ENCODE measurements around the gene RAB19. TPM values are rescaled to one million over a fixed set of nuclear protein-coding genes. Genes with fewer than 3 reads are reported as not detected.
A peak's percentile ranks its signal among the peaks of the same experiment; 100 is the strongest.
"Not testable (repeated sequence)": the region's sequence is repeated elsewhere in the genome, so short reads cannot be mapped to it uniquely, and the experiment has no call there.

RAB19 gene
- total RNA-seq, 2 experiments from 2014 or later: 11.3 to 12.8 TPM

GRCh38 chr7:140400381-140400780 lies 3.5 kb upstream of the RAB19 start:
- intact Hi-C loops (cut with DNase I, micrococcal nuclease): loop anchor here (5.0 to 10.0 kb wide), 4 partner anchors 37 to 524 kb away; partner anchors contain the start of genes BRAF (in 1 of the 2) and MKRN1 (in 1 of the 2)
- Mint-ChIP-seq H3K9me3 (ENCODE audit: low read depth) (no peaks in the 10 kb centered on the region), H3K27ac (no peak overlapping the region), H3K4me3 (no peak overlapping the region), H3K27me3 (no peaks in the 10 kb centered on the region), H3K36me3 (ENCODE audit: low read depth) (peaks cover 13% of the 10 kb centered on the region), H3K4me1 (peaks cover 53% of the 10 kb centered on the region)
- CTCF ChIA-PET: no interaction called here
- no peak for ATAC-seq
- POLR2A ChIA-PET: interaction anchor here (0.6 kb wide), 1 partner anchor 11 kb away, joined by 3 read pairs; no protein-coding TSS in a partner anchor
- no peak for DNase-seq

DNA sequence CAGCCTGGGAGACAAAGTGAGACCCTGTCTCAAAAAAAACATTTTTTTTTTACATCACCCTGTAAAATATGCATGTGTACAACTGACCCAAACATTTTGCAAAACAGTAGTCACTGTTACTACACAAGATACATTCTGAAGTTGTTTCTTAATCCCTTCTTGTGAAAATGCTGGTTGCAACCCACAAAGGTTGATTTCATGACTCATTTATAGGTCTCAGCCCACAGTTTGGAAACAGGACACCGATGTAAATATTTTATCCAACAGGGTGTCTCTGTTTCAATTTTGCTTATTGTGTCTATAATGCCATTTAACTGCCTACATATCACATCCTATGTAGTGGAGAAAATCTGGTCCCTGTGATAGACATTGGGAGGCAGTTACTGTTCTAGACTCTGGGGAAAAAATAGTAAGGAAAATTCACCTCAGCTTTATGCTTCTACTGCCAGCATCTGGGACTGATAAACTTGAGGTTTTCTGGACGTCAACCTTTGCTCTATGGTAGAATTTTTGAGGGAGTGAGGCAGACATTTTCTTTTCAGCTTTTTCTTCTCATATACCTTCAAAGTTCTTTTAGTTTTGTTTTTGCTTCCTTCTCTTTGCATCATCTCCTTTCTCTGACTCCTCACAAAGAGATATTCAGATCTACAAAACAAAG lies 1.6 kb upstream of the RAB19 start:
- Mint-ChIP-seq H3K4me3 (peak overlapping the region; percentile 90), H3K27ac (peak overlapping the region; percentile 84), H3K27me3 (no peaks in the 10 kb centered on the region), H3K36me3 (ENCODE audit: low read depth) (peaks cover 8% of the 10 kb centered on the region), H3K4me1 (peaks cover 42% of the 10 kb centered on the region), H3K9me3 (ENCODE audit: low read depth) (no peaks in the 10 kb centered on the region)
- DNase-seq (no peak), ATAC-seq (peak; percentile 39)
- CTCF ChIA-PET: interaction anchor here (0.8 kb wide), 1 partner anchor 49 kb away, joined by 3 read pairs; no protein-coding TSS in a partner anchor
- intact Hi-C loops (cut with DNase I, micrococcal nuclease): loop anchor here (1.0 to 10.0 kb wide), 8 partner anchors 22 to 522 kb away; partner anchors contain the start of genes BRAF (in 1 of the 2) and MKRN1 (in 1 of the 2)
- POLR2A ChIA-PET: interaction anchor here (0.6 to 2.7 kb wide), 2 partner anchors 26 to 1935 kb away, joined by 3 to 19 read pairs; no protein-coding TSS in a partner anchor

- Mint-ChIP-seq H3K4me1 (peaks cover 35% of the 10 kb centered on the region), H3K27ac (peak overlapping the region; percentile 97), H3K4me3 (peak overlapping the region; percentile 90), H3K9me3 (ENCODE audit: low read depth) (no peaks in the 10 kb centered on the region), H3K36me3 (ENCODE audit: low read depth) (peaks cover 9% of the 10 kb centered on the region), H3K27me3 (no peaks in the 10 kb centered on the region)
- ChIA-PET CTCF (interaction anchor here (1.1 kb wide), 1 partner anchor 29 kb away, joined by 3 read pairs; no protein-coding TSS in a partner anchor), POLR2A (interaction anchor here (2.7 kb wide), 1 partner anchor 28 kb away, joined by 19 read pairs; no protein-coding TSS in a partner anchor)
- no peak for ATAC-seq
- intact Hi-C loops (cut with DNase I, micrococcal nuclease): loop anchor here (5.0 to 10.0 kb wide), 4 partner anchors 33 to 520 kb away; partner anchors contain the start of genes BRAF (in 1 of the 2) and MKRN1 (in 1 of the 2)
- no peak for DNase-seq
These were observed 757 bp downstream of the RAB19 start for GRCh38 chr7:140404565-140405065.

GRCh38 chr7:140415361-140415760 lies 11.5 kb downstream of the RAB19 start:
- Mint-ChIP-seq H3K4me1 (peaks cover 2% of the 10 kb centered on the region), H3K27ac (no peak overlapping the region), H3K27me3 (no peaks in the 10 kb centered on the region), H3K4me3 (no peak overlapping the region), H3K9me3 (ENCODE audit: low read depth) (no peaks in the 10 kb centered on the region), H3K36me3 (ENCODE audit: low read depth) (peaks cover 17% of the 10 kb centered on the region)
- POLR2A ChIA-PET: no interaction called here
- DNase-seq (no peak), ATAC-seq (no peak)
- CTCF ChIA-PET: no interaction called here
- intact Hi-C loops (cut with DNase I, micrococcal nuclease): no loop called here

- H3K4me3 Mint-ChIP-seq; POLR2A ChIA-PET; H3K4me1 Mint-ChIP-seq; DNase-seq; ATAC-seq; H3K27ac Mint-ChIP-seq; intact Hi-C loops (cut with DNase I, micrococcal nuclease); H3K27me3 Mint-ChIP-seq; H3K9me3 Mint-ChIP-seq (ENCODE audit: low read depth): not testable (repeated sequence)
- H3K36me3 Mint-ChIP-seq (ENCODE audit: low read depth): peaks cover 16% of the 10 kb centered on the region
- CTCF ChIA-PET: interaction anchor here (0.6 to 1.0 kb wide), 2 partner anchors 9 to 60 kb away, joined by 3 to 4 read pairs; no protein-coding TSS in a partner anchor
These were observed 12.0 kb downstream of the RAB19 start for GRCh38 chr7:140415816-140416215.

GRCh38 chr7:140416560-140416959 lies 12.7 kb downstream of the RAB19 start:
- CTCF ChIA-PET: interaction anchor here (1.0 kb wide), 1 partner anchor 8 kb away, joined by 4 read pairs; no protein-coding TSS in a partner anchor
- intact Hi-C loops (cut with DNase I, micrococcal nuclease): no loop called here
- peaks cover 13% of the 10 kb centered on the region for H3K36me3 Mint-ChIP-seq (ENCODE audit: low read depth)
- no peak overlapping the region for H3K27ac Mint-ChIP-seq
- no peak overlapping the region for H3K4me3 Mint-ChIP-seq
- H3K9me3 Mint-ChIP-seq (ENCODE audit: low read depth): no peaks in the 10 kb centered on the region
- no peak for ATAC-seq
- POLR2A ChIA-PET: interaction anchor here (0.6 to 0.7 kb wide), 2 partner anchors 39 to 281 kb away, joined by 3 to 11 read pairs; no protein-coding TSS in a partner anchor
- H3K27me3 Mint-ChIP-seq: no peaks in the 10 kb centered on the region
- H3K4me1 Mint-ChIP-seq: peaks cover 2% of the 10 kb centered on the region
- DNase-seq: no peak

- Mint-ChIP-seq H3K9me3 (ENCODE audit: low read depth) (no peaks in the 10 kb centered on the region), H3K27ac (no peak overlapping the region), H3K4me3 (no peak overlapping the region), H3K36me3 (ENCODE audit: low read depth) (peaks cover 12% of the 10 kb centered on the region), H3K27me3 (no peaks in the 10 kb centered on the region), H3K4me1 (peaks cover 2% of the 10 kb centered on the region)
- intact Hi-C loops (cut with DNase I, micrococcal nuclease): no loop called here
- ChIA-PET POLR2A (interaction anchor here (0.6 kb wide), 2 partner anchors 131 to 430 kb away, joined by 3 to 8 read pairs; no protein-coding TSS in a partner anchor), CTCF (interaction anchor here (0.6 to 1.3 kb wide), 4 partner anchors 23 to 106 kb away, joined by 3 to 5 read pairs (median 4); no protein-coding TSS in a partner anchor)
- ATAC-seq: no peak
- no peak for DNase-seq
These were observed 13.7 kb downstream of the RAB19 start for GRCh38 chr7:140417456-140418155.

GRCh38 chr7:140418156-140418472 lies 14.3 kb downstream of the RAB19 start:
- H3K4me1 Mint-ChIP-seq; H3K4me3 Mint-ChIP-seq; ATAC-seq; H3K27ac Mint-ChIP-seq; H3K27me3 Mint-ChIP-seq; H3K36me3 Mint-ChIP-seq (ENCODE audit: low read depth); intact Hi-C loops (cut with DNase I, micrococcal nuclease); H3K9me3 Mint-ChIP-seq (ENCODE audit: low read depth); DNase-seq: not testable (repeated sequence)
- ChIA-PET POLR2A (interaction anchor here (0.6 kb wide), 1 partner anchor 130 kb away, joined by 8 read pairs; no protein-coding TSS in a partner anchor), CTCF (interaction anchor here (0.9 to 1.3 kb wide), 3 partner anchors 22 to 32 kb away, joined by 3 to 5 read pairs (median 4); no protein-coding TSS in a partner anchor)

DNA sequence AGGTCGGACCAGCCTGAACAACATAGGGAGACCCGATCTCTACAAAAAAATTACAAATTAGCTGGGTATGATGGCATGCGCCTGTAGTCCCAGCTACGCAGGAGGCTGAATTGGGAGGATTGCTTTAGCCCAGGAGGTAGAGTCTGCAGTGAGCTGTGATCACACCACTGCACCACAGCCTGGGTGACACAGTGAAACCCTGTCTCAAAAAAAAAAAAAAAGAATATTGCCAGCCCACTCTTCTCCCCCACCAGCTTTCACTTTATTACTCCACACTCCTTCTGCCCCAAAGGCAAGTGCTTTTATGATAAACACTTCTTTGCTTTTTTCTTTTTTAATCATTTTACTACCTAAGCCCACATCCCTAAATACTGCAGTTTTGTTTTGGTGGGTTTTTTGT lies 14.8 kb downstream of the RAB19 start:
- ChIA-PET CTCF (interaction anchor here (0.9 to 1.3 kb wide), 2 partner anchors 22 to 31 kb away, joined by 3 to 5 read pairs; no protein-coding TSS in a partner anchor), POLR2A (no interaction called here)
- Mint-ChIP-seq H3K4me3 (no peak overlapping the region), H3K9me3 (ENCODE audit: low read depth) (no peaks in the 10 kb centered on the region), H3K27me3 (no peaks in the 10 kb centered on the region), H3K36me3 (ENCODE audit: low read depth) (peaks cover 10% of the 10 kb centered on the region), H3K4me1 (peaks cover 2% of the 10 kb centered on the region), H3K27ac (no peak overlapping the region)
- intact Hi-C loops (cut with DNase I, micrococcal nuclease): no loop called here
- DNase-seq: no peak
- ATAC-seq: no peak

DNA sequence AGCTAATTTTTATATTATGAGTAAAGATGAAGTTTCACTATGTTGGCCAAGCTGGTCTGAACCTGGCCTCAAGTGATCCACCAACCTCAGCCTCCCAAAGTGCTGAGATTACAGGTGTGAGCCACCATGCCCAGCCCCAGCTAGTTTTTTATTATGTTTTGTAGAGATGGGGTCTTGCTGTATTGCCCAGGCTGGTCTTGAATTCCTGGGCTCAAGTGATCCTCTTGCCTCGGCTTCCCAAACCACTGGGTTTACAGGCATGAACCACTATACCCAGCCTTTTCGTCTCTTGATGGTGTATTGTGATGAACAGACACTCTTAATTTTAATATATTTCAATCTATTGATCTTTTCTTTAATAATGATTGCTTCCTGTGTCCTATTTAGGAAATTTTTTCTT lies 17.7 kb downstream of the RAB19 start:
- H3K4me3 Mint-ChIP-seq: no peak overlapping the region
- H3K36me3 Mint-ChIP-seq (ENCODE audit: low read depth): peaks cover 4% of the 10 kb centered on the region
- no peaks in the 10 kb centered on the region for H3K27me3 Mint-ChIP-seq
- H3K9me3 Mint-ChIP-seq (ENCODE audit: low read depth): no peaks in the 10 kb centered on the region
- ChIA-PET POLR2A (no interaction called here), CTCF (interaction anchor here (0.6 kb wide), 1 partner anchor 28 kb away, joined by 3 read pairs; no protein-coding TSS in a partner anchor)
- H3K4me1 Mint-ChIP-seq: peaks cover 2% of the 10 kb centered on the region
- H3K27ac Mint-ChIP-seq: no peak overlapping the region
- ATAC-seq (no peak), DNase-seq (no peak)
- intact Hi-C loops (cut with DNase I, micrococcal nuclease): no loop called here

DNA sequence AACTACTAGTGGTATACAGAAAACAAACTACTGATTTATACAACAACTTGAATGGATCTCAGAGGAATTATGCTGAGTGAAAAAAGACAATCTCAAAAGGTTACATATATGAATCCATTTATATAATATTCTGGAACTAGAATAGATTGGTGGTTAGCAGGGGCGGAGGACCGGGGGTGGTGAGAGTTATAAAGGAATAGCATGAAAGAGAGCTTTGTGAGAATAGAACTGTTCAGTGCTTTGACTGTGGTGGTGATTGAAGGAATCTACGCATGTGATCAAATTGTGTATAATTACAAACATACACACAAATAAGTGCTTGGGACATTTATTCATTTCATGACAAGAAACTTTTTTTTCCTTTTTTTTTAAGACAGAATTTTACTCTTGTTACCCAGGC lies 19.6 kb downstream of the RAB19 start:
- DNase-seq: no peak
- intact Hi-C loops (cut with DNase I, micrococcal nuclease): no loop called here
- H3K27ac Mint-ChIP-seq: no peak overlapping the region

More for the DNA sequence above, 19.6 kb downstream of the RAB19 start:
- POLR2A ChIA-PET: no interaction called here
- no peak for ATAC-seq
- no peaks in the 10 kb centered on the region for H3K9me3 Mint-ChIP-seq (ENCODE audit: low read depth)
- H3K4me1 Mint-ChIP-seq: peaks cover 2% of the 10 kb centered on the region
- CTCF ChIA-PET: interaction anchor here (0.6 kb wide), 2 partner anchors 46 to 93 kb away, joined by 3 to 4 read pairs; no protein-coding TSS in a partner anchor
- no peaks in the 10 kb centered on the region for H3K27me3 Mint-ChIP-seq
- peaks cover 4% of the 10 kb centered on the region for H3K36me3 Mint-ChIP-seq (ENCODE audit: low read depth)
- no peak overlapping the region for H3K4me3 Mint-ChIP-seq

Measured in activated CD4-positive, alpha-beta T cell treated with anti-CD3 and anti-CD28 coated beads for 36 hours (primary cell).